ENCODE results near the gene CEP128. TPM values are rescaled to one million over a fixed set of nuclear protein-coding genes. Genes with fewer than 3 reads are reported as not detected.

CEP128 gene
- total RNA-seq, 1 experiment from 2014 or later = 16.7 TPM

- H3K9me3 ChIP-seq = no peaks in the 10 kb centered on the region
- H3K36me3 ChIP-seq (ENCODE audit: control insufficient read depth, insufficient read depth, low read length) = no peaks in the 10 kb centered on the region
- no TSS peak for BruUV-seq (replicated peaks)
- no peak for TF ChIP-seq CTCF (IDR thresholded peaks at IDR 0.05; ENCODE audit: insufficient read depth in 1 of 2, low read depth in 1 of 2, low read length in 1 of 2, severe bottlenecking in 1 of 2, unreplicated experiment in 1 of 2)
- Mint-ChIP-seq H3K9me3 (ENCODE audit: unreplicated experiment) (no peaks in the 10 kb centered on the region), H3K27me3 (ENCODE audit: insufficient read depth, unreplicated experiment) (no peaks in the 10 kb centered on the region), H3K36me3 (ENCODE audit: insufficient read depth, unreplicated experiment) (no peaks in the 10 kb centered on the region), H3K4me1 (ENCODE audit: low read depth, unreplicated experiment) (no peaks in the 10 kb centered on the region), H3K4me3 (ENCODE audit: unreplicated experiment) (no peak overlapping the region), H3K27ac (ENCODE audit: unreplicated experiment) (no peak overlapping the region)
- POLR2A ChIA-PET = no interaction called here
- no peaks in the 10 kb centered on the region for H3K27me3 ChIP-seq (replicated peaks; ENCODE audit: control insufficient read depth, insufficient read depth, low read length)
- intact Hi-C loops (cut with micrococcal nuclease; ENCODE audit: unreplicated experiment) = no loop called here
- no peaks in the 10 kb centered on the region for H3K4me1 ChIP-seq
- DNase-seq = no peak
- CTCF ChIA-PET = no interaction called here
- no peak overlapping the region for H3K4me3 ChIP-seq (ENCODE audit: low read depth, low read length)
Observed at GRCh38 chr14:80496090-80496489, 445.4 kb downstream of the CEP128 start.

- Histone ChIP-seq H3K36me3 (ENCODE audit: control insufficient read depth, insufficient read depth, low read length) (no peaks in the 10 kb centered on the region), H3K27me3 (replicated peaks; ENCODE audit: control insufficient read depth, insufficient read depth, low read length) (no peaks in the 10 kb centered on the region), H3K4me1 (no peaks in the 10 kb centered on the region), H3K4me3 (ENCODE audit: low read depth, low read length) (no peak overlapping the region), H3K9me3 (no peaks in the 10 kb centered on the region)
- BruUV-seq (replicated peaks) = no TSS peak
- ChIA-PET CTCF (no interaction called here), POLR2A (no interaction called here)
- Mint-ChIP-seq H3K27me3 (ENCODE audit: insufficient read depth, unreplicated experiment) (no peaks in the 10 kb centered on the region), H3K27ac (ENCODE audit: unreplicated experiment) (no peak overlapping the region), H3K4me1 (ENCODE audit: low read depth, unreplicated experiment) (no peaks in the 10 kb centered on the region), H3K36me3 (ENCODE audit: insufficient read depth, unreplicated experiment) (no peaks in the 10 kb centered on the region), H3K4me3 (ENCODE audit: unreplicated experiment) (no peak overlapping the region), H3K9me3 (ENCODE audit: unreplicated experiment) (no peaks in the 10 kb centered on the region)
- DNase-seq = no peak
- intact Hi-C loops (cut with micrococcal nuclease; ENCODE audit: unreplicated experiment) = no loop called here
- no peak for TF ChIP-seq CTCF (IDR thresholded peaks at IDR 0.05; ENCODE audit: insufficient read depth in 1 of 2, low read depth in 1 of 2, low read length in 1 of 2, severe bottlenecking in 1 of 2, unreplicated experiment in 1 of 2)
Observed at GRCh38 chr14:80494769-80495168, 446.8 kb downstream of the CEP128 start.

GRCh38 chr14:80493620-80494019 is 447.9 kb downstream of the CEP128 start:
- Mint-ChIP-seq H3K27ac (ENCODE audit: unreplicated experiment) (no peak overlapping the region), H3K4me1 (ENCODE audit: low read depth, unreplicated experiment) (no peaks in the 10 kb centered on the region), H3K36me3 (ENCODE audit: insufficient read depth, unreplicated experiment) (no peaks in the 10 kb centered on the region), H3K4me3 (ENCODE audit: unreplicated experiment) (no peak overlapping the region), H3K27me3 (ENCODE audit: insufficient read depth, unreplicated experiment) (no peaks in the 10 kb centered on the region), H3K9me3 (ENCODE audit: unreplicated experiment) (no peaks in the 10 kb centered on the region)
- Histone ChIP-seq H3K9me3 (no peaks in the 10 kb centered on the region), H3K4me1 (no peaks in the 10 kb centered on the region), H3K27me3 (replicated peaks; ENCODE audit: control insufficient read depth, insufficient read depth, low read length) (no peaks in the 10 kb centered on the region), H3K4me3 (ENCODE audit: low read depth, low read length) (no peak overlapping the region), H3K36me3 (ENCODE audit: control insufficient read depth, insufficient read depth, low read length) (no peaks in the 10 kb centered on the region)
- BruUV-seq (replicated peaks) = no TSS peak
- ChIA-PET CTCF (no interaction called here), POLR2A (no interaction called here)
- intact Hi-C loops (cut with micrococcal nuclease; ENCODE audit: unreplicated experiment) = no loop called here
- DNase-seq = no peak
- TF ChIP-seq CTCF (IDR thresholded peaks at IDR 0.05; ENCODE audit: insufficient read depth in 1 of 2, low read depth in 1 of 2, low read length in 1 of 2, severe bottlenecking in 1 of 2, unreplicated experiment in 1 of 2) = no peak

Data from Caco-2 (cell line).